GM23338 (cell line): ENCODE measurements around the gene ATP10B. TPM values are rescaled to one million over a fixed set of nuclear protein-coding genes. Genes with fewer than 3 reads are reported as not detected.
A peak's percentile ranks its signal among the peaks of the same experiment; 100 is the strongest.

ENCODE experiments used
- ATAC-seq: fragments of 200-7000 bp; cut with Tn5 transposase; 3 replicates; pipeline ENCODE4 v1.9.1; 2020
- DNase-seq: peaks from one replicate; pipeline ENCODE4 v3.0.0-alpha.2; 2015; ENCODE audit warnings: low spot score
- H2AFZ ChIP-seq: fragments of 200-600 bp; sonication (generic); 2 replicates; pipeline ENCODE4 v1.8.0; 2016; ENCODE audit warnings: antibody characterized with exemption, mild to moderate bottlenecking, moderate library complexity
- H3F3A ChIP-seq: fragments of 200-600 bp; sonication (generic); replicated peaks from 2 replicates; pipeline ENCODE4 v1.8.0; 2017; ENCODE audit warnings: antibody characterized with exemption, mixed run types, low read depth
- H3K27ac ChIP-seq: fragments of 200-600 bp; sonication (generic); 2 replicates; pipeline ENCODE4 v1.6.1; 2016; ENCODE audit warnings: low read depth
- H3K27me3 ChIP-seq: fragments of 200-600 bp; sonication (generic); 2 replicates; pipeline ENCODE4 v1.8.0; 2016; ENCODE audit warnings: mild to moderate bottlenecking, mixed run types, moderate library complexity; ENCODE audit not compliant: insufficient read depth
- H3K36me3 ChIP-seq: fragments of 200-600 bp; sonication (generic); 2 replicates; pipeline ENCODE4 v1.8.0; 2016; ENCODE audit warnings: mild to moderate bottlenecking; ENCODE audit not compliant: insufficient read depth
- H3K4me1 ChIP-seq: fragments of 200-600 bp; sonication (generic); 2 replicates; pipeline ENCODE4 v1.8.0; 2016; ENCODE audit warnings: mild to moderate bottlenecking, moderate library complexity; ENCODE audit not compliant: insufficient read depth
- H3K4me2 ChIP-seq: fragments of 200-600 bp; sonication (generic); 2 replicates; pipeline ENCODE4 v1.7.1; 2017; ENCODE audit warnings: mixed run types
- H3K4me3 ChIP-seq: fragments of 200-600 bp; sonication (generic); 2 replicates; pipeline ENCODE4 v1.6.1; 2016; ENCODE audit warnings: mixed run types
- H3K79me2 ChIP-seq: fragments of 200-600 bp; sonication (generic); replicated peaks from 2 replicates; pipeline ENCODE4 v1.8.0; 2017; ENCODE audit warnings: mild to moderate bottlenecking; ENCODE audit not compliant: insufficient read depth
- H3K9me2 ChIP-seq: fragments of 200-600 bp; sonication (generic); 2 replicates; pipeline ENCODE4 v1.8.0; 2017; ENCODE audit not compliant: insufficient read depth
- H4K20me1 ChIP-seq: fragments of 200-600 bp; sonication (generic); replicated peaks from 2 replicates; pipeline ENCODE4 v1.8.0; 2017; ENCODE audit warnings: mild to moderate bottlenecking; ENCODE audit not compliant: insufficient read depth
- H3K27ac Mint-ChIP-seq: 2 replicates; pipeline ENCODE4 v1.8.0; 2020; ENCODE audit warnings: inconsistent platforms, mild to moderate bottlenecking, moderate library complexity, mixed read lengths
- H3K27me3 Mint-ChIP-seq: 3 replicates; pipeline ENCODE4 v1.8.0; 2022; ENCODE audit warnings: low read depth, mild to moderate bottlenecking, moderate library complexity, mixed read lengths, inconsistent platforms; ENCODE audit not compliant: insufficient read depth, poor library complexity
- H3K36me3 Mint-ChIP-seq: 3 replicates; pipeline ENCODE4 v1.8.0; 2021; ENCODE audit warnings: low read depth, mild to moderate bottlenecking, inconsistent platforms, moderate library complexity, mixed read lengths
- H3K4me1 Mint-ChIP-seq: 3 replicates; pipeline ENCODE4 v1.8.0; 2020; ENCODE audit warnings: mild to moderate bottlenecking, inconsistent platforms, mixed read lengths
- H3K4me3 Mint-ChIP-seq: 3 replicates; pipeline ENCODE4 v1.8.0; 2021; ENCODE audit warnings: moderate library complexity, mild to moderate bottlenecking, inconsistent platforms, mixed read lengths
- H3K9me3 Mint-ChIP-seq: 3 replicates; pipeline ENCODE4 v1.8.0; 2020; ENCODE audit warnings: moderate library complexity, mild to moderate bottlenecking, inconsistent platforms, mixed read lengths
- CREB1 ChIP-seq: fragments of 250-450 bp; sonication (Bioruptor Pico); IDR thresholded peaks from 2 replicates; pipeline ENCODE4 v1.5.0; 2020; ENCODE audit warnings: low read depth, mild to moderate bottlenecking, moderate library complexity
- EZH2 ChIP-seq: fragments of 200-600 bp; sonication (generic); IDR thresholded peaks from one replicate; pipeline ENCODE4 v1.8.0; 2017; ENCODE audit warnings: antibody characterized with exemption, mild to moderate bottlenecking, low read depth; ENCODE audit not compliant: unreplicated experiment
- EZH2phosphoT487 ChIP-seq: fragments of 200-600 bp; sonication (generic); IDR thresholded peaks from one replicate; pipeline ENCODE4 v1.8.1; 2018; ENCODE audit warnings: antibody characterized with exemption; ENCODE audit not compliant: unreplicated experiment
- JUNB ChIP-seq: IDR thresholded peaks from one replicate; pipeline ENCODE4 v1.6.1; 2016; ENCODE audit warnings: antibody characterized with exemption; ENCODE audit not compliant: unreplicated experiment
- NANOG ChIP-seq: IDR thresholded peaks from 2 replicates; pipeline ENCODE4 v1.6.1; 2016; ENCODE audit warnings: antibody characterized with exemption, borderline replicate concordance
- POLR2AphosphoS5 ChIP-seq: IDR thresholded peaks from 2 replicates; pipeline ENCODE4 v1.6.1; 2016; ENCODE audit warnings: antibody characterized with exemption, low read depth
- REST ChIP-seq: IDR thresholded peaks from one replicate; pipeline ENCODE4 v1.6.1; 2018; ENCODE audit warnings: antibody characterized with exemption; ENCODE audit not compliant: unreplicated experiment
- STAT1 ChIP-seq: IDR thresholded peaks from one replicate; pipeline ENCODE4 v1.6.1; 2016; ENCODE audit warnings: antibody characterized with exemption; ENCODE audit not compliant: unreplicated experiment
- ZNF114 ChIP-seq: fragments of 250-450 bp; sonication (Bioruptor Pico); IDR thresholded peaks from 2 replicates; pipeline ENCODE4 v1.5.0; 2020; ENCODE audit warnings: mild to moderate bottlenecking, moderate library complexity
- ZNF331 ChIP-seq: fragments of 250-450 bp; sonication (Bioruptor Pico); IDR thresholded peaks from 2 replicates; pipeline ENCODE4 v1.5.0; 2020; ENCODE audit warnings: low read depth, mild to moderate bottlenecking, moderate library complexity
- ZNF462 ChIP-seq: fragments of 250-450 bp; sonication (Bioruptor Pico); IDR thresholded peaks from 2 replicates; pipeline ENCODE4 v1.5.0; 2020; ENCODE audit warnings: mild to moderate bottlenecking, moderate library complexity
- polyA plus RNA-seq: library from polyadenylated mRNA; unstranded; fragments of >200 nt; fragmentation: Nextera tagmentation; extraction: Ambion mirVana; gene quantifications from 2 replicates; pipeline ENCODE4 v1.2.1, GENCODE V29; 2016
- total RNA-seq: library from RNA; depleted of rRNA; stranded (reverse); fragments of >200 nt; shearing (Covaris generic); gene quantifications from 2 replicates; pipeline ENCODE4 v1.2.3, GENCODE V29; 2014
- TF ChIP-seq, protein P1 (sequence below): IDR thresholded peaks from 2 replicates; pipeline ENCODE4 v1.6.1; 2016; ENCODE audit warnings: antibody characterized with exemption
- TF ChIP-seq, protein P2 (sequence below), 2 experiments: fragments of 200-600 bp in 1 of 2; sonication (generic) in 1 of 2; conservative IDR thresholded peaks; 2 replicates each; pipeline versions ENCODE4 v1.5.1 to v1.6.1; 2016 to 2017; ENCODE audit warnings: antibody characterized with exemption in 2 of 2, low read depth in 2 of 2, mild to moderate bottlenecking in 2 of 2, moderate library complexity in 1 of 2

Gene ATP10B
- total and polyA plus RNA-seq, 2 experiments from 2014 or later, result 0.11 to 0.14 TPM

DNA sequence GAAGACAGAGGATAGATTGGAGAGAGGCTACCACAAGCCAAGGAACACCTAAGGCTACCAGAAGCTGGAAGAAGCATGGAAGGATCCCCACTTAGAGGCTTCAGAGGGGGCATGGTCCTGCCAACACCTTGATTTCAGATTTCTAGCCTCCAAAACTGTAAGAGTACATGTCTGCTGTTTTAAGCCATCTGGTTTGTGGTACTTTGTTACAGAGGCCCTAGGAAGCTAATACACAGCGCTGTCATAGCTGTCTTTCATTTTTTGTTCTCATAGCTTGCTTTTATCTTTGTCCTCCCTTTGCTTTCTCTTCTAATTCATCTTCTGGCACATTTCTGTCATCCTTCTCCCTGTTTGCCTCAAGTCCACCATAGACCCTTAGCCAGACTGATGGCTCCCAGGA lies 104.5 kb downstream of the ATP10B start:
- Histone ChIP-seq H3K36me3 (no peaks in the 10 kb centered on the region), H3K9me2 (no peaks in the 10 kb centered on the region), H2AFZ (no peak overlapping the region), H3K27me3 (no peaks in the 10 kb centered on the region), H3F3A (no peaks in the 10 kb centered on the region), H4K20me1 (no peaks in the 10 kb centered on the region), H3K27ac (no peak overlapping the region), H3K4me1 (peaks cover 9% of the 10 kb centered on the region; the same call in 1 of the 2 replicates), H3K79me2 (no peaks in the 10 kb centered on the region), H3K4me2 (no peak overlapping the region), H3K4me3 (no peak overlapping the region)
- ATAC-seq (no peak), DNase-seq (no peak)
- Mint-ChIP-seq H3K27ac (peak overlapping the region; percentile 72; the same call in 1 of the 2 replicates), H3K4me1 (peaks cover 21% of the 10 kb centered on the region), H3K9me3 (no peaks in the 10 kb centered on the region), H3K4me3 (no peak overlapping the region), H3K36me3 (no peaks in the 10 kb centered on the region), H3K27me3 (no peaks in the 10 kb centered on the region)
- TF ChIP-seq REST (no peak), ZNF462 (CRISPR knock-in tag) (no peak), POLR2AphosphoS5 (no peak), EZH2 (no peak), STAT1 (no peak), EZH2phosphoT487 (no peak), NANOG (no peak), ZNF331 (no peak), CREB1 (CRISPR knock-in tag) (no peak), JUNB (no peak), ZNF114 (no peak)
- TF ChIP-seq, protein P1, sequence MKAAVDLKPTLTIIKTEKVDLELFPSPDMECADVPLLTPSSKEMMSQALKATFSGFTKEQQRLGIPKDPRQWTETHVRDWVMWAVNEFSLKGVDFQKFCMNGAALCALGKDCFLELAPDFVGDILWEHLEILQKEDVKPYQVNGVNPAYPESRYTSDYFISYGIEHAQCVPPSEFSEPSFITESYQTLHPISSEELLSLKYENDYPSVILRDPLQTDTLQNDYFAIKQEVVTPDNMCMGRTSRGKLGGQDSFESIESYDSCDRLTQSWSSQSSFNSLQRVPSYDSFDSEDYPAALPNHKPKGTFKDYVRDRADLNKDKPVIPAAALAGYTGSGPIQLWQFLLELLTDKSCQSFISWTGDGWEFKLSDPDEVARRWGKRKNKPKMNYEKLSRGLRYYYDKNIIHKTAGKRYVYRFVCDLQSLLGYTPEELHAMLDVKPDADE, result no peak
- TF ChIP-seq, protein P2, sequence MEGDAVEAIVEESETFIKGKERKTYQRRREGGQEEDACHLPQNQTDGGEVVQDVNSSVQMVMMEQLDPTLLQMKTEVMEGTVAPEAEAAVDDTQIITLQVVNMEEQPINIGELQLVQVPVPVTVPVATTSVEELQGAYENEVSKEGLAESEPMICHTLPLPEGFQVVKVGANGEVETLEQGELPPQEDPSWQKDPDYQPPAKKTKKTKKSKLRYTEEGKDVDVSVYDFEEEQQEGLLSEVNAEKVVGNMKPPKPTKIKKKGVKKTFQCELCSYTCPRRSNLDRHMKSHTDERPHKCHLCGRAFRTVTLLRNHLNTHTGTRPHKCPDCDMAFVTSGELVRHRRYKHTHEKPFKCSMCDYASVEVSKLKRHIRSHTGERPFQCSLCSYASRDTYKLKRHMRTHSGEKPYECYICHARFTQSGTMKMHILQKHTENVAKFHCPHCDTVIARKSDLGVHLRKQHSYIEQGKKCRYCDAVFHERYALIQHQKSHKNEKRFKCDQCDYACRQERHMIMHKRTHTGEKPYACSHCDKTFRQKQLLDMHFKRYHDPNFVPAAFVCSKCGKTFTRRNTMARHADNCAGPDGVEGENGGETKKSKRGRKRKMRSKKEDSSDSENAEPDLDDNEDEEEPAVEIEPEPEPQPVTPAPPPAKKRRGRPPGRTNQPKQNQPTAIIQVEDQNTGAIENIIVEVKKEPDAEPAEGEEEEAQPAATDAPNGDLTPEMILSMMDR (conservative IDR thresholded peaks at IDR 0.05; ENCODE audit: low read depth in 2 of 2), result no peak
